Activated CD4-positive, CD25-positive, alpha-beta regulatory T cell (primary cell): Measurements from ENCODE around the gene INPPL1.

ENCODE experiments used
- DNase-seq, 4 experiments: peaks; one replicate each; lab custom pipeline; 2025; lab: John Stamatoyannopoulos, UW

Gene INPPL1

DNA sequence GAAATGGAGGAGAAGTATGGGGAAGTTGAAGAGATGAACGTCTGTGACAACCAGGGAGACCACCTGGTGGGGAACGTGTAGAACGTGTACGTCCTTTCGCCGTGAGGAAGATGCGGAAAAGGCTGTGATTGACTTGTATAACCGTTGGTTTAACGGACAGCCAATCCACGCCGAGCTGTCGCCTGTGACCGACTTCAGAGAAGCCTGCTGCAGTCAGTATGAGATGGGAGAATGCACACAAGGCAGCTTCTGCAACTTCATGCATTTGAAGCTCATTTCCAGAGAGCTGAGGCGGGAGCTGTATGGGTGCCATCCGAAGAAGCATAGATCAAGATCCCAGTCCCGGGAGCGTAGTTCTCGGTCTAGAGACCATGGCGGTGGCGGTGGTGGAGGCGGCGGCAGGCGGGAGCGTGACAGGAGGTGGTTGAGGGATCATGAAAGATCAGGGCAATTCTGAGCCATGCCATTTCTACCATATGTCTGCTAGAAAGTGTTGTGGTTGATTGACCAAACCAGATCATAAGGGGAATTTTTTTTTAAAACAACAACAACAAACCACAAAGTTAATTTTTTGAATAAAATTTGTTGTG, 56.3 kb downstream of the INPPL1 start:
- no peak for DNase-seq

- no peak for DNase-seq
Measured at GRCh38 chr11:72283947-72284346, 59.4 kb downstream of the INPPL1 start.

DNA sequence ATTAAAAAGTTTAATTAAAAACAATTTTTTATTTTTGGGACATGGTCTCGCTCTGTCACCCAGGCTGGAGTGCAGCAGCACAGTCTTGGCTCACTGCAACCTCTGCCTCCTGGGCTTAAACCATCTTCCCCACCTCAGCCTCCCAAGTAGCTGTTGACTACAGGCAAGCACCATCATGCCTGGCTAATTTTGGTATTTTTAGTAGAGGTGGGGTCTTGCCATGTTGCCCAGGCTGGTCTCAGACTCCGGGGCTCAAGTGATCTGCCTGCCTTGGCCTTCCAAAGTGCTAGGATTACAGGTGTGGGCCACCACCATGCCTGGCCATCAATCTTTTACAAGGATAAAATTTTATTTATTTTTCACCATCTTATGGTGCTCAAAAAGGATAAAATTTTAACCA, 62.7 kb downstream of the INPPL1 start:
- DNase-seq, result no peak
